Lower lobe of right lung (tissue), 2 donors: ENCODE measurements around the gene PBX4. TPM values are rescaled to one million over a fixed set of nuclear protein-coding genes. Genes with fewer than 3 reads are reported as not detected.
"Not testable (repeated sequence)": the region's sequence is repeated elsewhere in the genome, so short reads cannot be mapped to it uniquely, and the experiment has no call there.

Source experiments
- ATAC-seq, 2 donors: fragments of 200-7000 bp; cut with Tn5 transposase; one replicate each; pipeline ENCODE4 v1.9.1; 2020 to 2022; ENCODE audit warnings: mild to moderate bottlenecking in 2 of 2, moderate library complexity in 2 of 2
- DNase-seq: peaks from one replicate; pipeline ENCODE4 v3.0.0-alpha.2; 2020
- H3K27ac ChIP-seq: fragments of 200-600 bp; one replicate; pipeline ENCODE4 v1.8.0; 2022
- H3K27me3 ChIP-seq: fragments of 200-600 bp; one replicate; pipeline ENCODE4 v1.8.0; 2022; ENCODE audit warnings: low read depth
- H3K36me3 ChIP-seq: fragments of 200-600 bp; one replicate; pipeline ENCODE4 v1.8.0; 2022; ENCODE audit warnings: mild to moderate bottlenecking
- H3K4me1 ChIP-seq: fragments of 200-600 bp; one replicate; pipeline ENCODE4 v1.8.0; 2022
- H3K4me3 ChIP-seq: fragments of 200-600 bp; one replicate; pipeline ENCODE4 v1.8.0; 2022; ENCODE audit warnings: mild to moderate bottlenecking
- H3K9me3 ChIP-seq: fragments of 200-600 bp; one replicate; pipeline ENCODE4 v1.8.0; 2022
- CTCF ChIP-seq: fragments of 200-600 bp; IDR thresholded peaks from one replicate; pipeline ENCODE4 v1.8.0; 2022; ENCODE audit warnings: antibody characterized with exemption, mild to moderate bottlenecking
- intact Hi-C: fragments of 100-400 bp; cut with DNase I; formaldehyde crosslinking; loops from one replicate; pipeline ENCODE4 v1.11.0; 2022
- total RNA-seq: library from RNA; stranded (reverse); fragmentation: NEBNext Ultra II Directional; extraction: Animal tissue kit (Norgen Biotek cat#: 25700); gene quantifications from one replicate; pipeline ENCODE4 v1.2.1, GENCODE V29; 2021
- donor health status: DM: no; HTN: yes; CAD: no; lungs with severe emphysema.

The PBX4 gene
- total RNA-seq, 1 donor from 2014 or later: 3.7 TPM

GRCh38 chr19:19619181-19619848 is 828 bp upstream of the PBX4 start:
- TF ChIP-seq CTCF: no peak
- peak in 1 of 2 donors; percentile 9 for ATAC-seq
- Histone ChIP-seq H3K36me3 (no peaks in the 10 kb centered on the region), H3K4me1 (peaks cover 9% of the 10 kb centered on the region), H3K27me3 (no peaks in the 10 kb centered on the region), H3K9me3 (no peaks in the 10 kb centered on the region), H3K27ac (no peak overlapping the region), H3K4me3 (peak overlapping the region; percentile 60)
- intact Hi-C loops: no loop called here
- DNase-seq: peak; percentile 46

GRCh38 chr19:19615086-19615485 is 3.4 kb downstream of the PBX4 start:
- intact Hi-C loops: no loop called here
- ATAC-seq (no peak), DNase-seq (no peak)
- Histone ChIP-seq H3K9me3 (no peaks in the 10 kb centered on the region), H3K27ac (no peak overlapping the region), H3K4me3 (no peak overlapping the region), H3K36me3 (no peaks in the 10 kb centered on the region), H3K4me1 (peaks cover 9% of the 10 kb centered on the region), H3K27me3 (no peaks in the 10 kb centered on the region)
- no peak for TF ChIP-seq CTCF

- no peak for TF ChIP-seq CTCF
- no peaks in the 10 kb centered on the region for H3K36me3 ChIP-seq
- H3K27me3 ChIP-seq: no peaks in the 10 kb centered on the region
- intact Hi-C loops: no loop called here
- peak in 1 of 2 donors; percentile 27 for ATAC-seq
- no peak for DNase-seq
- no peak overlapping the region for H3K4me3 ChIP-seq
- no peaks in the 10 kb centered on the region for H3K9me3 ChIP-seq
- peaks cover 9% of the 10 kb centered on the region for H3K4me1 ChIP-seq
- H3K27ac ChIP-seq: no peak overlapping the region
These were observed 5.0 kb downstream of the PBX4 start for GRCh38 chr19:19613506-19613905.

- Histone ChIP-seq H3K4me1 (no peaks in the 10 kb centered on the region), H3K27ac (no peak overlapping the region), H3K9me3 (no peaks in the 10 kb centered on the region), H3K4me3 (no peak overlapping the region), H3K27me3 (no peaks in the 10 kb centered on the region), H3K36me3 (no peaks in the 10 kb centered on the region)
- intact Hi-C loops: no loop called here
- DNase-seq (no peak), ATAC-seq (no peak)
- TF ChIP-seq CTCF: no peak
These were observed 7.9 kb downstream of the PBX4 start for GRCh38 chr19:19610376-19611202.

- H3K4me1 ChIP-seq, DNase-seq, H3K27me3 ChIP-seq, H3K4me3 ChIP-seq, ATAC-seq, H3K27ac ChIP-seq, intact Hi-C loops, H3K36me3 ChIP-seq, H3K9me3 ChIP-seq: not testable (repeated sequence)
These were observed 11.8 kb downstream of the PBX4 start for GRCh38 chr19:19606686-19607085.

- H3K4me1 ChIP-seq: no peaks in the 10 kb centered on the region
- H3K4me3 ChIP-seq: no peak overlapping the region
- H3K36me3 ChIP-seq: no peaks in the 10 kb centered on the region
- no peaks in the 10 kb centered on the region for H3K9me3 ChIP-seq
- TF ChIP-seq CTCF: no peak
- intact Hi-C loops: no loop called here
- DNase-seq (no peak), ATAC-seq (peak; percentile 26 to 42)
- H3K27me3 ChIP-seq: no peaks in the 10 kb centered on the region
- no peak overlapping the region for H3K27ac ChIP-seq
These were observed 12.5 kb downstream of the PBX4 start for GRCh38 chr19:19606021-19606420.
